ENCODE measurements around the gene POP5. TPM values are rescaled to one million over a fixed set of nuclear protein-coding genes. Genes with fewer than 3 reads are reported as not detected.
"Not testable (repeated sequence)": the region's sequence is repeated elsewhere in the genome, so short reads cannot be mapped to it uniquely, and the experiment has no call there.

The POP5 gene, protein sequence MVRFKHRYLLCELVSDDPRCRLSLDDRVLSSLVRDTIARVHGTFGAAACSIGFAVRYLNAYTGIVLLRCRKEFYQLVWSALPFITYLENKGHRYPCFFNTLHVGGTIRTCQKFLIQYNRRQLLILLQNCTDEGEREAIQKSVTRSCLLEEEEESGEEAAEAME
- 10 to 100 TPM; 51.2 to 69.4 TPM for total RNA-seq

GRCh38 chr12:120580787-120581723 is at the start of gene POP5:
POP5 (minus strand) TSS chr12:120581402; CDS start chr12:120581362, 40 bp downstream.
- peak; percentile 98 to 99 for ATAC-seq
- peak; percentile 98 for DNase-seq (ENCODE audit: low spot score)
- H3K4me1 Mint-ChIP-seq (ENCODE audit: low read depth in 2 of 2), result peaks cover 35% of the 10 kb centered on the region in 2 donors
- H3K9me3 Mint-ChIP-seq, result no peaks in the 10 kb centered on the region
- H3K27me3 Mint-ChIP-seq, result peaks cover 0 to 2% of the 10 kb centered on the region in 2 donors
- H3K27ac Mint-ChIP-seq, result peak within 1 kb of the TSS; percentile 85 to 96
- H3K4me3 Mint-ChIP-seq, result peak within 1 kb of the TSS; percentile 97
- no peaks in the 10 kb centered on the region for H3K36me3 Mint-ChIP-seq

DNA sequence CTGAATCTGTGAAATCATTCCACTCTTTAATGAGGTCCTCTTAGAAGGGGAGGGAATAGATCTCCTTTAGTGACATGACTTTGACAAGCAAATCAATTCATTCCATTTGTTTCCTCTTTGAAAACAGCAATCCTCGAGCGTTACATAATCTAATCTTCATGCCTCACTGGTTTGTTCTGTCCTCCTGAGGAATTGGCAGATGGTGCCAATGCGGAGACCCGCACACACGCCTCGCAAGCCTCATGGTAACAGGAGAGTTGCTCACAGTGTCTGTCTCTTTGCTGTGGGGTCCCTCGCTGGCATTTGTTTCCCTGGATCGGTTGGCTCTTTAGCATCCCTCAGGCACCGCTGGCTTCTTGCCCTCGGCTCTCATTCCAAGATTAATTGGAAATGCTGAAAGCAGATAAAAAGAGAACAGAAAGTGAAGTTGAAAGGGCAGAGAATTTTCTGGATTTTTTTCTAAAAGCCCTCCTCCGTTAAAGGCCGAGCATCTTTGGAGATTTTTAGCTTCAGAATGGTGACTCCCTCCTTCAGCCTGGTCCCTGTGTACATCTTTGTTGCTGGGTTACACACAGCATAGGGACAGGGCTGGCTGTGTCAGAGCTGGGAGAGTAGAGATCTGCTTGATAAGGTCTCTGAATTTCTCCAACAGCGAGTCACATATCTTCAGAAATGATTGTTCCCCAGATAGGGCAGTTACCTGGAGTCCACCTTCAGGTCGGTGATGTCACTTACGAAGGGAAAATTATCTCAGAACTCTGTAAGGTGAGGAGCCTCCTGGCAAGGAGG is 49.1 kb upstream of the POP5 start:
- H3K9me3 Mint-ChIP-seq, result no peaks in the 10 kb centered on the region
- H3K27me3 Mint-ChIP-seq, result peaks cover 5 to 8% of the 10 kb centered on the region in 2 donors
- no peaks in the 10 kb centered on the region for H3K4me1 Mint-ChIP-seq (ENCODE audit: low read depth in 2 of 2)
- no peak overlapping the region for H3K27ac Mint-ChIP-seq
- no peaks in the 10 kb centered on the region for H3K36me3 Mint-ChIP-seq
- H3K4me3 Mint-ChIP-seq, result no peak overlapping the region
- no peak for DNase-seq (ENCODE audit: low spot score)
- no peak for ATAC-seq

DNA sequence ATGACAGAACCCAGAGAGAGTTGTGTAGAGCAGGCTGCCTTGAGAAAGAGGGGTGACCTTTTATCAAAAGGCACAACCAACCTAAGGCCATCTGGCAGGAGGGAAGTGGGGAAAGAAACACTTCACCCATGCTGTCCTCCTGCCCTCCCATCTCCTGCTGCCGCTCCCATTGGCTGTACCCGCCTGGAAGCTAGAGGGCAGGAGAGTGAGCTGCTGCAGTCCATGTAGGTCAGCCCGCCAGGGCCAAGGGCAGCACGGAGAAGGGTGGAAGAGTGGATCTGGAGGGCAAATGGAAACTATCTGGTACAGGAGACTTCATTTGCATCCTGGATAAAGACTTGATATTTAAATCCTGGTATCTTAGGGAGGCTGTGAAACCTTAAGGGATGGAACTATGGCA is 47.7 kb upstream of the POP5 start:
- DNase-seq (ENCODE audit: low spot score) (no peak), ATAC-seq (no peak)
- Mint-ChIP-seq H3K36me3 (no peaks in the 10 kb centered on the region), H3K4me3 (no peak overlapping the region), H3K4me1 (ENCODE audit: low read depth in 2 of 2) (no peaks in the 10 kb centered on the region), H3K27ac (no peak overlapping the region), H3K27me3 (peaks cover 4 to 5% of the 10 kb centered on the region in 2 donors), H3K9me3 (no peaks in the 10 kb centered on the region)

GRCh38 chr12:120625557-120626419 is 44.6 kb upstream of the POP5 start:
- Mint-ChIP-seq H3K4me3 (no peak overlapping the region), H3K27me3 (peaks cover 9 to 10% of the 10 kb centered on the region in 2 donors), H3K4me1 (ENCODE audit: low read depth in 2 of 2) (no peaks in the 10 kb centered on the region), H3K9me3 (no peaks in the 10 kb centered on the region), H3K36me3 (no peaks in the 10 kb centered on the region), H3K27ac (no peak overlapping the region)
- ATAC-seq (peak in 1 of 2 donors; percentile 40), DNase-seq (ENCODE audit: low spot score) (no peak)

- ATAC-seq (peak in 1 of 2 donors; percentile 17), DNase-seq (ENCODE audit: low spot score) (no peak)
- no peak overlapping the region for H3K4me3 Mint-ChIP-seq
- no peak overlapping the region for H3K27ac Mint-ChIP-seq
- H3K27me3 Mint-ChIP-seq, result peaks cover 26 to 32% of the 10 kb centered on the region in 2 donors
- no peaks in the 10 kb centered on the region for H3K4me1 Mint-ChIP-seq (ENCODE audit: low read depth in 2 of 2)
- no peaks in the 10 kb centered on the region for H3K36me3 Mint-ChIP-seq
- H3K9me3 Mint-ChIP-seq, result no peaks in the 10 kb centered on the region
Measured at GRCh38 chr12:120620624-120621023, 39.4 kb upstream of the POP5 start.

- no peak for DNase-seq (ENCODE audit: low spot score)
- Mint-ChIP-seq H3K27ac (no peak overlapping the region), H3K4me1 (ENCODE audit: low read depth in 2 of 2) (no peaks in the 10 kb centered on the region)
Measured at GRCh38 chr12:120618954-120619615, 37.9 kb upstream of the POP5 start.

GRCh38 chr12:120617767-120618166 is 36.6 kb upstream of the POP5 start:
- H3K27me3 Mint-ChIP-seq, result peaks cover 24 to 25% of the 10 kb centered on the region in 2 donors
- H3K4me3 Mint-ChIP-seq; H3K4me1 Mint-ChIP-seq (ENCODE audit: low read depth in 2 of 2); ATAC-seq; H3K36me3 Mint-ChIP-seq; H3K27ac Mint-ChIP-seq; H3K9me3 Mint-ChIP-seq; DNase-seq (ENCODE audit: low spot score): not testable (repeated sequence)

More at GRCh38 chr12:120618954-120619615, 37.9 kb upstream of the POP5 start:
- no peak for ATAC-seq
- H3K9me3 Mint-ChIP-seq, result no peaks in the 10 kb centered on the region
- H3K27me3 Mint-ChIP-seq, result peaks cover 26 to 32% of the 10 kb centered on the region in 2 donors
- no peak overlapping the region for H3K4me3 Mint-ChIP-seq
- no peaks in the 10 kb centered on the region for H3K36me3 Mint-ChIP-seq

- H3K27ac Mint-ChIP-seq; ATAC-seq; H3K4me1 Mint-ChIP-seq (ENCODE audit: low read depth in 2 of 2); H3K36me3 Mint-ChIP-seq; DNase-seq (ENCODE audit: low spot score); H3K9me3 Mint-ChIP-seq; H3K4me3 Mint-ChIP-seq: not testable (repeated sequence)
- peaks cover 24% of the 10 kb centered on the region in 2 donors for H3K27me3 Mint-ChIP-seq
Measured at GRCh38 chr12:120617193-120617592, 36.0 kb upstream of the POP5 start.

- Mint-ChIP-seq H3K36me3 (no peaks in the 10 kb centered on the region), H3K9me3 (no peaks in the 10 kb centered on the region), H3K27ac (no peak overlapping the region), H3K4me1 (ENCODE audit: low read depth in 2 of 2) (no peaks in the 10 kb centered on the region), H3K4me3 (no peak overlapping the region), H3K27me3 (peaks cover 12 to 16% of the 10 kb centered on the region in 2 donors)
- DNase-seq (ENCODE audit: low spot score), result no peak
- no peak for ATAC-seq
Measured at GRCh38 chr12:120614848-120615247, 33.6 kb upstream of the POP5 start.

- H3K4me3 Mint-ChIP-seq, H3K27ac Mint-ChIP-seq, H3K9me3 Mint-ChIP-seq: not testable (repeated sequence)
Measured at GRCh38 chr12:120611534-120611933, 30.3 kb upstream of the POP5 start.

GRCh38 chr12:120610560-120610959 is 29.4 kb upstream of the POP5 start:
- Mint-ChIP-seq H3K4me1 (ENCODE audit: low read depth in 2 of 2) (no peaks in the 10 kb centered on the region), H3K27me3 (no peaks in the 10 kb centered on the region), H3K27ac (no peak overlapping the region), H3K9me3 (no peaks in the 10 kb centered on the region), H3K36me3 (no peaks in the 10 kb centered on the region), H3K4me3 (no peak overlapping the region)
- ATAC-seq, result no peak
- DNase-seq (ENCODE audit: low spot score), result no peak

More at GRCh38 chr12:120611534-120611933, 30.3 kb upstream of the POP5 start:
- ATAC-seq; DNase-seq (ENCODE audit: low spot score); H3K27me3 Mint-ChIP-seq; H3K36me3 Mint-ChIP-seq; H3K4me1 Mint-ChIP-seq (ENCODE audit: low read depth in 2 of 2): not testable (repeated sequence)

GRCh38 chr12:120602416-120602815 is 21.2 kb upstream of the POP5 start:
- peaks cover 11% of the 10 kb centered on the region in 2 donors for H3K27me3 Mint-ChIP-seq
- not testable (repeated sequence) for H3K27ac Mint-ChIP-seq; H3K9me3 Mint-ChIP-seq; H3K4me1 Mint-ChIP-seq (ENCODE audit: low read depth in 2 of 2); H3K36me3 Mint-ChIP-seq; ATAC-seq; DNase-seq (ENCODE audit: low spot score); H3K4me3 Mint-ChIP-seq
